Astrocyte (in vitro differentiated cells and primary cell): ENCODE measurements around the gene PRDM11. TPM values are rescaled to one million over a fixed set of nuclear protein-coding genes. Genes with fewer than 3 reads are reported as not detected.

Source experiments
- DNase-seq: peaks from one replicate; pipeline ENCODE4 v3.0.0-alpha.2; 2010; ENCODE audit warnings: low read depth
- FAIRE-seq: peaks from 2 replicates; lab custom pipeline; 2011; peaks lifted over from hg19 to GRCh38; lab: Jason Lieb, UNC
- H2AFZ ChIP-seq: 2 replicates; pipeline ENCODE4 v1.6.0; 2012; ENCODE audit warnings: low read depth, low read length, inconsistent platforms
- H3K27ac ChIP-seq: 2 replicates; pipeline ENCODE4 v1.5.1; 2011; ENCODE audit warnings: low read depth, low read length, inconsistent platforms
- H3K27me3 ChIP-seq: 2 replicates; pipeline ENCODE4 v1.6.0; 2011; ENCODE audit warnings: low read length, inconsistent platforms; ENCODE audit not compliant: insufficient read depth
- H3K36me3 ChIP-seq: 2 replicates; pipeline ENCODE4 v1.5.1; 2011; ENCODE audit warnings: low read length, inconsistent platforms; ENCODE audit not compliant: insufficient read depth
- H3K4me1 ChIP-seq: 2 replicates; pipeline ENCODE4 v1.5.1; 2011; ENCODE audit warnings: low read length, inconsistent platforms; ENCODE audit not compliant: insufficient read depth
- H3K4me2 ChIP-seq: 2 replicates; pipeline ENCODE4 v1.6.0; 2012; ENCODE audit warnings: low read length, inconsistent platforms
- H3K4me3 ChIP-seq: 2 replicates; pipeline ENCODE4 v1.5.1; 2011; ENCODE audit warnings: low read depth, mild to moderate bottlenecking, low read length, inconsistent platforms; ENCODE audit not compliant: insufficient read depth
- H3K79me2 ChIP-seq: 2 replicates; pipeline ENCODE4 v1.6.0; 2012; ENCODE audit warnings: mild to moderate bottlenecking, low read length, inconsistent platforms; ENCODE audit not compliant: insufficient read depth
- H3K9ac ChIP-seq: 2 replicates; pipeline ENCODE4 v1.6.0; 2012; ENCODE audit warnings: mild to moderate bottlenecking, low read length, inconsistent platforms
- H3K9me3 ChIP-seq: 2 replicates; pipeline ENCODE4 v1.5.1; 2012; ENCODE audit warnings: low read depth, mild to moderate bottlenecking, low read length, inconsistent platforms; ENCODE audit not compliant: insufficient read depth
- H4K20me1 ChIP-seq: 2 replicates; pipeline ENCODE4 v1.6.0; 2012; ENCODE audit warnings: low read length, inconsistent platforms; ENCODE audit not compliant: insufficient read depth
- H3K27ac Mint-ChIP-seq: one replicate; pipeline ENCODE4 v1.8.0; 2021; ENCODE audit warnings: mild to moderate bottlenecking, mixed read lengths; ENCODE audit not compliant: unreplicated experiment
- H3K27me3 Mint-ChIP-seq: one replicate; pipeline ENCODE4 v1.8.0; 2021; ENCODE audit warnings: low read depth, mixed read lengths; ENCODE audit not compliant: unreplicated experiment
- H3K36me3 Mint-ChIP-seq: one replicate; pipeline ENCODE4 v1.8.0; 2021; ENCODE audit warnings: low read depth, mixed read lengths; ENCODE audit not compliant: unreplicated experiment
- H3K4me1 Mint-ChIP-seq: one replicate; pipeline ENCODE4 v1.8.0; 2021; ENCODE audit warnings: low read depth, mixed read lengths; ENCODE audit not compliant: unreplicated experiment
- H3K4me3 Mint-ChIP-seq: one replicate; pipeline ENCODE4 v1.8.0; 2021; ENCODE audit warnings: mild to moderate bottlenecking, moderate library complexity, mixed read lengths; ENCODE audit not compliant: unreplicated experiment
- H3K9me3 Mint-ChIP-seq: one replicate; pipeline ENCODE4 v1.8.0; 2021; ENCODE audit warnings: mild to moderate bottlenecking, mixed read lengths; ENCODE audit not compliant: unreplicated experiment
- EZH2 ChIP-seq: IDR thresholded peaks from 2 replicates; pipeline ENCODE4 v1.6.1; 2012; ENCODE audit warnings: mild to moderate bottlenecking, low read length, inconsistent platforms; ENCODE audit not compliant: insufficient read depth
- total RNA-seq: library from RNA; stranded (reverse); gene quantifications from 2 replicates; pipeline ENCODE4 v1.2.1, GENCODE V29; 2021
- TF ChIP-seq, protein P1 (sequence below): IDR thresholded peaks from 2 replicates; pipeline ENCODE4 v1.5.1; 2011; ENCODE audit warnings: low read depth, mild to moderate bottlenecking, inconsistent platforms, low read length, moderate library complexity; ENCODE audit not compliant: insufficient read depth

The PRDM11 gene
- total RNA-seq, 1 donor from 2014 or later: 9.1 TPM

DNA sequence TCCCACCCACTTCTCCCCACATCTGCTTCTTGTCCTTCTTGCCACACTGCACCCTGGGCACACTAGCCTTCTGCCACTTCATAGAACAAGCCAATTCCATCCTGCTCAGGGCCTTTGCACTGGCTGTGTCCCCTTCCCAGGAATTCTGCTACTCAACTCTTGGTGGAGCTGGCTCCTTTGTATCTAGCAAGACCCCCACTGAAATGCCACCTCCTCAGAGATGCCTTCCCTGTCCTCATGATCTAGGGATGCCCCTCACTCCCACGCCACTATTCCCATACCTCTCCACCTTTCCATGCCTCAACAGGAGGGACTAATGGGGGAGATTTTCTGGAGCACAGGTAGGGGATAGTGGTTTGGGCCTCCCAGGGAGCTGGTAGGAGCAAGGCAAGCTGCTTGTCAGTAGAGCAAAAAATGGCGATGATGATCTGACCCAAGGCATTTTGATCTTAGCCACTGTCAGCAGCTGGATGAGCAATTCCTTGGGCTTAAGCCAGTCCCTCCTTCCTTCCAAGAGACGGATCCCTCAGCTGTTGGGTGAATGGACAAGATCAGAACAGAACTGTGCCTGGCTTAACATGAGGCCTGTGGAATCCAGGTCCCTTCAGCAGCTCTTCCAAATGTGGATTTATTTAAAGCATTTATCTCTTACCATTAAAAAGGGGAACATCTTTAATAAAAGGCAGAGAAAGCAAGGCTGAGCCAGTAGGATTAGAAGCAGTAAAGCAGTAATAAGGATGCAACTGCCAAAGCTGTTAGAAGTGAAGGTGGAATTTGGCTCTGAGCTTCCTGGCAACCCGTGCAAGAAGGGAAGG, 4.0 kb upstream of the PRDM11 start:
- no peak overlapping the region for H3K27ac ChIP-seq
- DNase-seq: no peak
- H3K9me3 Mint-ChIP-seq: peaks cover 2% of the 10 kb centered on the region
- FAIRE-seq: no peak
- H3K27me3 ChIP-seq: peaks cover 31% of the 10 kb centered on the region
- no peak overlapping the region for H3K4me2 ChIP-seq
- TF ChIP-seq, protein P1, sequence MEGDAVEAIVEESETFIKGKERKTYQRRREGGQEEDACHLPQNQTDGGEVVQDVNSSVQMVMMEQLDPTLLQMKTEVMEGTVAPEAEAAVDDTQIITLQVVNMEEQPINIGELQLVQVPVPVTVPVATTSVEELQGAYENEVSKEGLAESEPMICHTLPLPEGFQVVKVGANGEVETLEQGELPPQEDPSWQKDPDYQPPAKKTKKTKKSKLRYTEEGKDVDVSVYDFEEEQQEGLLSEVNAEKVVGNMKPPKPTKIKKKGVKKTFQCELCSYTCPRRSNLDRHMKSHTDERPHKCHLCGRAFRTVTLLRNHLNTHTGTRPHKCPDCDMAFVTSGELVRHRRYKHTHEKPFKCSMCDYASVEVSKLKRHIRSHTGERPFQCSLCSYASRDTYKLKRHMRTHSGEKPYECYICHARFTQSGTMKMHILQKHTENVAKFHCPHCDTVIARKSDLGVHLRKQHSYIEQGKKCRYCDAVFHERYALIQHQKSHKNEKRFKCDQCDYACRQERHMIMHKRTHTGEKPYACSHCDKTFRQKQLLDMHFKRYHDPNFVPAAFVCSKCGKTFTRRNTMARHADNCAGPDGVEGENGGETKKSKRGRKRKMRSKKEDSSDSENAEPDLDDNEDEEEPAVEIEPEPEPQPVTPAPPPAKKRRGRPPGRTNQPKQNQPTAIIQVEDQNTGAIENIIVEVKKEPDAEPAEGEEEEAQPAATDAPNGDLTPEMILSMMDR: no peak
- no peak for TF ChIP-seq EZH2
- no peak overlapping the region for H3K27ac Mint-ChIP-seq
- H3K27me3 Mint-ChIP-seq: peaks cover 61% of the 10 kb centered on the region
- no peaks in the 10 kb centered on the region for H4K20me1 ChIP-seq
- peaks cover 8% of the 10 kb centered on the region for H3K4me1 ChIP-seq
- peaks cover 3% of the 10 kb centered on the region for H3K4me1 Mint-ChIP-seq
- H2AFZ ChIP-seq: no peak overlapping the region
- no peak overlapping the region for H3K4me3 Mint-ChIP-seq
- no peak overlapping the region for H3K4me3 ChIP-seq
- H3K9me3 ChIP-seq: no peaks in the 10 kb centered on the region
- H3K79me2 ChIP-seq: peaks cover 1% of the 10 kb centered on the region
- no peaks in the 10 kb centered on the region for H3K36me3 ChIP-seq
- H3K36me3 Mint-ChIP-seq: no peaks in the 10 kb centered on the region
- no peak overlapping the region for H3K9ac ChIP-seq

DNA sequence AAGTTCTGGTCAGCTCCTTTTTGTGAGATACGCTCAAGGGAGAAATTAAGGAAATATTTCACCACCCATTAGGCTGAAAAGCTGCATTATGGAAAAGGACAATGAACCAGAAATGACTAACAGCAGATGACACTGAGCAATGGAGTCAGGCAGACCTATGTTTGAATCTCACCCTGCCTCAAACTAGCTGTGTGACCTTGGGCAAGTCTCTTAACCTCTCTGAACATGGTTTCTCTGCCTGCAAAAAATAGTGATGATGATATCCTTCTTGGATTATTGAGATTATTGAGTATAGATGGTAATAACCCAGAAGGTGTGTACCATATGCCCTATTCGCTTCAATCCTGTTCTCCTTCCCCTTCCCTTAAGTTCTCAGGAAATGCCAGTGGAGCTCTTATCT, 2.9 kb upstream of the PRDM11 start:
- no peak for DNase-seq
- Histone ChIP-seq H3K4me2 (no peak overlapping the region), H4K20me1 (no peaks in the 10 kb centered on the region), H3K9ac (no peak overlapping the region), H3K79me2 (peaks cover 12% of the 10 kb centered on the region), H3K4me1 (peaks cover 16% of the 10 kb centered on the region), H3K27ac (no peak overlapping the region), H3K4me3 (no peak overlapping the region), H3K9me3 (no peaks in the 10 kb centered on the region), H2AFZ (no peak overlapping the region), H3K36me3 (no peaks in the 10 kb centered on the region), H3K27me3 (peaks cover 31% of the 10 kb centered on the region)
- FAIRE-seq: no peak
- TF ChIP-seq, protein P1: no peak
- no peak overlapping the region for H3K4me3 Mint-ChIP-seq
- no peak overlapping the region for H3K27ac Mint-ChIP-seq
- H3K9me3 Mint-ChIP-seq: no peaks in the 10 kb centered on the region
- H3K36me3 Mint-ChIP-seq: no peaks in the 10 kb centered on the region
- peaks cover 10% of the 10 kb centered on the region for H3K4me1 Mint-ChIP-seq
- peaks cover 54% of the 10 kb centered on the region for H3K27me3 Mint-ChIP-seq
